ENCODE results near the gene RHOA. TPM values are rescaled to one million over a fixed set of nuclear protein-coding genes. Genes with fewer than 3 reads are reported as not detected.
A peak's percentile ranks its signal among the peaks of the same experiment; 100 is the strongest.
"Not testable (repeated sequence)": the region's sequence is repeated elsewhere in the genome, so short reads cannot be mapped to it uniquely, and the experiment has no call there.

RHOA gene
- total RNA-seq, 1 experiment from 2014 or later = 490 TPM

DNA sequence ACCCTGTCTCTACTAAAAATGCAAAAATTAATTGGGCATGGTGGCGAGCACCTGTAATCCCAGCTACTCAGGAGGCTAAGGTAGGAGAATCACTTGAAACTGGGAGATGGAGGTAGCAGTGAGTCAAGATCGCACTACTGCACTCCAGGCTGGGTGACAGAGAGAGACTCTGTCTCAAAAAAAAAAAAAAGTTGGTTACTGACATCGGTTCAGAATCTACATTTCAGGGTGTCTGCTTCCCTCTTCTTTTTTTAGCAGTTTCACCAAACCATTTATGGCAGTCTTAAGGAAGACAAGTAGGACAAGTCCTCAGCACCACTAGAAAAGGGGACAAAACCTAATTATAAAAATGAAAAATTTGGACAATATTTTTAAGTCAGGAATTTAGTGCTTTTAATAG is 68.6 kb downstream of the RHOA start:
- no peak overlapping the region for H3K4me3 ChIP-seq
- H3K36me3 ChIP-seq = 0 out of 2 replicates have a peak, but pooled peaks cover 3% of the 10 kb centered on the region
- H3K27ac ChIP-seq = no peak overlapping the region
- H3K27me3 ChIP-seq (replicated peaks) = no peaks in the 10 kb centered on the region
- H3K9me3 ChIP-seq (replicated peaks) = no peaks in the 10 kb centered on the region
- peaks cover 52% of the 10 kb centered on the region for H3K4me1 ChIP-seq (replicated peaks)
- no peak for DNase-seq (ENCODE audit: low read depth in 1 of 2, low spot score in 2 of 2)

DNA sequence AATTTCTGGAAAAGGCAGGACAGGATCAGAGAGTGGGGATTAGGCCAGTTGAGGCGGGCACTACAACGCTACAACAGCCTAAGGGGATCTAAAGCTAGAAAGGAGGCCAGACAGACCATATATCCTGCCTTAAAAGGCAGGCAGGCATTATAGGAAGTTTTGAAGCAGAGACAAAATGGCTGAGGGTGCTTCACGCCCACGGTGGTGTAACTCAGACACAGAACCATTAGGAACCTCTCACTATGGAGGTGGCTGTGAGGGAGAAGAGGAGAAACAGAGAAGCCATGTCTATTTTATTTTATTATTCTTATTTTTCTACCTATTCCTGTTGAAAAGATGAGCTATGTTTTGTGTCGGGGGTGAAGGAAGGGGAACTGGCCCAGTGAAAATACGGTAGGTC is 69.8 kb downstream of the RHOA start:
- Histone ChIP-seq H3K27ac (no peak overlapping the region), H3K27me3 (replicated peaks) (no peaks in the 10 kb centered on the region), H3K4me3 (no peak overlapping the region), H3K9me3 (replicated peaks) (no peaks in the 10 kb centered on the region), H3K36me3 (peaks cover 8% of the 10 kb centered on the region), H3K4me1 (replicated peaks) (peaks cover 46% of the 10 kb centered on the region)
- DNase-seq (ENCODE audit: low read depth in 1 of 2, low spot score in 2 of 2) = no peak

DNA sequence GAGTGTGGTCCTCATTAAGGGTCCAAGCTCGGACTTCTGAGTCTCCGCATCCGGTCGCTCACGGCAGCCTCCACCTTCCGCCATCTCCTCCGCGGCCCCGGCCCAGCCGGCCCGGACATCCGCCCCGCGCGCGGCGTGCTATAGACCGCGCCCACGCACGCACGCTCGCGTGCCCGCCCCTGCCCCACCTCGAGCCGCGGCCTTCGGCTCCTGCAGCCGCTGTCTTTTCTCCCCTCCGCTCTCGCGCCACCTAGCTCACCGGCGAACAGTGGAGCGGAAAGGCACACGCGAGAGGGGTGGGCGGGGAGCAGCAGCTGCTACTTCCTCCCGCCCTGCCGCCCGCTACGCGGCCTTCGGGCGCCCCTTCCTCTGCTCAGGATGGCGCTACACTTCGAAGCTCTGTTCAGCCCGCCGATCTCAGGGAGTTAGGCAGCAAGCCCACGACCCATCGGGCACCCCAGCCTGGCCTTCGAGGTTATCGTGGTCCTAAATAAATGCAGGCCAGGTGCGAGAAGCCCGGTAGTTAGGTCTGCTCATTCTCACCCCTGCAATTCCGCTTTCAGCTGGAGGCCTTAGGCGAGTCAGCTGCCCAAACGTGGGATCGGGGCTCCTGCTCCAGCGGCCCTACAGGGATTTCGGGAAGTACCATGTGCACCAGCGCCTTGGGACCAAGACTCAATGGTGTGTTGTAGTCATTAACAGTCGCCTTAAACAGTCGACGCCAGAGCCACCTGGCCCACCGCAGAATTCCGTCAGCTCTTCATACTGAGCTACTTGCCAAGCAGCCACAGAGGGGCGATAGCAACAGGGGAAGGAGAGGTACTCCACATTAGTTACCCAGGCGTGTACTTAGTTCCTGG is 71.6 kb downstream of the RHOA start, which contains the start of gene USP4:
USP4 (minus strand) TSS at position 113 of the 860 bp plus-strand sequence; CDS start at position 84, 29 bp downstream.
- Histone ChIP-seq H3K4me3 (peak within 1 kb of the TSS; percentile 67), H3K9me3 (replicated peaks) (no peaks in the 10 kb centered on the region), H3K27me3 (replicated peaks) (no peaks in the 10 kb centered on the region), H3K4me1 (replicated peaks) (peaks cover 31% of the 10 kb centered on the region), H3K36me3 (peaks cover 23% of the 10 kb centered on the region), H3K27ac (peak within 1 kb of the TSS; percentile 80)
- DNase-seq (ENCODE audit: low read depth in 1 of 2, low spot score in 2 of 2) = peak; percentile 86 to 88

DNA sequence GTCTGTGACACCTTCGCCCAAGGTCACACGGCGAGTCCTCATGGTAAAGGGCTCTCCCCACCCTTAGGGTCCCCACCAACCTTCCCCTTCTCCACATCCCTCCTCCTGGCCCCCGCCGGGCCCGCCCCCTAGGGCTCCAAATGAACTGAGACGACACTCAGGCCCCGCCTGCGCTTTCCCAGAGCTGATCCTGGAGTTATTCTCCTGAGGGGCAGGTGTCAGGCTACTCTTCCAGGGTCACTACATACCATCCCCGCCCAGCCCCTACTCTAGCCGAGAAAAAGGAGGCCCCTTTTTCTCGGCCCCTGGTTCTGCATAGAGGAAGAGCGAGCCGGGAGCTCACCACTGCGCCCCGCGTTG is 72.2 kb downstream of the RHOA start:
- Histone ChIP-seq H3K4me1 (replicated peaks) (peaks cover 25% of the 10 kb centered on the region), H3K27ac (peak overlapping the region; percentile 80), H3K4me3 (peak overlapping the region; percentile 67), H3K36me3 (peaks cover 29% of the 10 kb centered on the region), H3K27me3 (replicated peaks) (no peaks in the 10 kb centered on the region), H3K9me3 (replicated peaks) (no peaks in the 10 kb centered on the region)
- no peak for DNase-seq (ENCODE audit: low read depth in 1 of 2, low spot score in 2 of 2)

DNA sequence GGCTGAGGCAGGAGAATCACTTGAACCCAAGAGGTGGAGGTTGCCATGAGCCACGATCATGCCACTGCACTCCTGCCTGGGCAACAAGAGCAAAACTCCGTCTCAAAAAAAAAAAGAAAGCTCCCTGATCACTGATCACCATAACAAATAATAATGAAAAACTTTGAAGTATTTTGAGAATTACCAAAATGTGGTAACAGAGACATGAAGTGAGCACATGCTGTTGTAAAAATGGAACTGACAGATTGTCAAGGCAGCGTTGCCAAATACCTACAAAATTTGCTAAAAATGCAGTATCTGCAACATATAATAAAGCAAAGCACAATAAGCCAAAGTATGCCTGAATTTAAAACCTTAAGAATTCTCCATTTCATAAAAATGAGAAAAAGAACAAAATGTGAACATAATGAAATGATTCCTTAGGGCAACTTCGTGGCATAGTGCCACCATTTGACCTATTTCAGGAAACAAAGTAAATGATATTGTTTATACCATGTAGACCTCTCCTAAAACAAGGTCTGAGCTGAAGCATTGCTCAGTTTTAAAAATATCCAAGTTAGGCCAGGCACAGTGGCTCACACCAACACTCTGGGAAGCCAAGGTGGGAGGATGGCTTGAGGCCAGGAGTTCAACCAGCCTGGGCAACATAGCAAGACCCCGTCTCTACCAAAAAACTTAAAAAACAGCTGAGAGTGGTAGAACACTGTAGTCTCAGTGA is 77.7 kb downstream of the RHOA start:
- H3K27ac ChIP-seq = no peak overlapping the region
- peaks cover 75% of the 10 kb centered on the region for H3K36me3 ChIP-seq
- no peaks in the 10 kb centered on the region for H3K27me3 ChIP-seq (replicated peaks)

DNA sequence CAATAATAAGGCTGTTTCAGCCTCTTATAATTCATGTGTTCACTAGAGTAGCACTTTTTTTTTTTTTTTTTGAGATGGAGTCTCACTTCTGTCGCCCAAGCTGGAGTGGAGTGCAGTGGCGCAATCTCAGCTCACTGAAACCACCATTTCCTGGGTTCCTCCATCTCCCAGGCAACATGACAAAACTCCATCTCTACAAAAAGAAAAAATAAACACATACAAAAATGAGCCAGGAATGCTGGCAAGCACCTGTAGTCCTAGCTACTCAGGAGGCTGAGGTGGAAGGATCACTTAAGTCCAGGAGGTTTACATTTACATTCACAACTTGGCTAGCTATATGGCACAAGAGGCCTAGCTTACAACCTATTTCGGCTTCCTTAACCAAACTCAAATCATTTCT is 78.7 kb downstream of the RHOA start:
- no peaks in the 10 kb centered on the region for H3K9me3 ChIP-seq (replicated peaks)
- H3K4me3 ChIP-seq = no peak overlapping the region
- H3K27me3 ChIP-seq (replicated peaks) = no peaks in the 10 kb centered on the region
- peaks cover 78% of the 10 kb centered on the region for H3K36me3 ChIP-seq
- H3K27ac ChIP-seq = no peak overlapping the region
- DNase-seq (ENCODE audit: low read depth in 1 of 2, low spot score in 2 of 2) = no peak
- no peaks in the 10 kb centered on the region for H3K4me1 ChIP-seq (replicated peaks)

More for the DNA sequence above, 77.7 kb downstream of the RHOA start:
- Histone ChIP-seq H3K4me3 (no peak overlapping the region), H3K4me1 (replicated peaks) (peaks cover 4% of the 10 kb centered on the region), H3K9me3 (replicated peaks) (no peaks in the 10 kb centered on the region)
- no peak for DNase-seq (ENCODE audit: low read depth in 1 of 2, low spot score in 2 of 2)

DNA sequence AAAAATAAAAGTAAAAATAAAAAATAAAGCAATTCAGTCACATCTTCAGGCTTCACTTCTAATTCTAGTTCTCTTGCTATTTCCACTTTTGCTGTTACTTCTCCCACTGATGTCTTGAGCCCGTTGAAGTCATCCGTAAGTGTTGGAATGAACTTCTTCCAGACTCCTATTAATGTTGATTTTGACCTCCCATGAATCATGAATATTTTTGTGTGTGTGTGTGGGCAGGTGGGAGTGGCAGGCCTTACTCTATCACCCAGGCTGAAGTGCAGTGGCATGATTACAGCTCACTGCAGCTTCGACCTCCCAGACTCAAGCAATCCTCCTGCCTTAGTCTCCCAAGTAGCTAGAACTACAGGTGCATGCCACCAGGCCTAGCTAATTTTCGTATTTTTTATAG is 82.6 kb downstream of the RHOA start:
- no peak overlapping the region for H3K4me3 ChIP-seq
- no peak overlapping the region for H3K27ac ChIP-seq
- no peaks in the 10 kb centered on the region for H3K9me3 ChIP-seq (replicated peaks)
- no peak for DNase-seq (ENCODE audit: low read depth in 1 of 2, low spot score in 2 of 2)
- H3K36me3 ChIP-seq = peaks cover 80% of the 10 kb centered on the region
- H3K4me1 ChIP-seq (replicated peaks) = no peaks in the 10 kb centered on the region
- H3K27me3 ChIP-seq (replicated peaks) = no peaks in the 10 kb centered on the region

DNA sequence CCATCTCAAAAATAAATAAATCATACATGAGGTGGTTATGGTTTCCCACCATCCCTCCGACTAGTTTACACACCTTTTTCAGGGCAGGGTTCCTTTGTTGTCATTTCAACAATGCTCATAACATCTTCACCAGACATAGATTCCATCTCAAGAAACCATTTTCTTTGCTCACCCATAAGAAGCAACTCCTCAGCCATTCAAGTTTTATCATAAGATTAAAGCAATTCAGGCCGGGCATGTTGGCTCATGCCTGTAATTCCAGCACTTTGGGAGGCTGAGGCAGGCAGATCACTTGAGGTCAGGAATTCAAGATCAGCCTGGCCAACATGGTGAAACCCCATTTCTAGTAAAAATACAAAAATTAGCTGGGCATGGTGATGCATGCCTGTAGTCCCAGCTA is 83.4 kb downstream of the RHOA start:
- peaks cover 81% of the 10 kb centered on the region for H3K36me3 ChIP-seq
- H3K4me1 ChIP-seq (replicated peaks); H3K27me3 ChIP-seq (replicated peaks); H3K27ac ChIP-seq; H3K9me3 ChIP-seq (replicated peaks); DNase-seq (ENCODE audit: low read depth in 1 of 2, low spot score in 2 of 2); H3K4me3 ChIP-seq: not testable (repeated sequence)

DNA sequence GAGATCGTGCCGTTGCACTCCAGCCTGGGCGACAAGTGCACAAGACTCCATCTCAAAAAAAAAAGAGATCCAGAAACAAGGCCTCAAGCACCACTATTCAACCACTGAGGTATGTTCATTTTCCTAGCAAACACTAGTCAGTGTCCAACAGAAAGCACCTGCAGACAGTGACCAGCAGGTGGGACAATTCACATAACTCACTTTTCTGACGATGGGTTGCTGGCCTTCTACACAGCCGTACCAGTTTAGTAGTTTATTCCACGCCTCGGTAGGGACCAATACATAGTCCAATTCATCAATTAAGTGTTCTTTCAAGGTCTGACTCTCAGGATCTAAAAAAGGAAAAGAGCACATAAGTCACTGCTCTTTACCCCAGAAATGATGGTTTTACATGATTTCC is 84.3 kb downstream of the RHOA start:
- no peaks in the 10 kb centered on the region for H3K9me3 ChIP-seq (replicated peaks)
- H3K4me3 ChIP-seq = no peak overlapping the region
- no peak for DNase-seq (ENCODE audit: low read depth in 1 of 2, low spot score in 2 of 2)
- H3K36me3 ChIP-seq = peaks cover 77% of the 10 kb centered on the region
- no peak overlapping the region for H3K27ac ChIP-seq
- no peaks in the 10 kb centered on the region for H3K27me3 ChIP-seq (replicated peaks)
- H3K4me1 ChIP-seq (replicated peaks) = no peaks in the 10 kb centered on the region

DNA sequence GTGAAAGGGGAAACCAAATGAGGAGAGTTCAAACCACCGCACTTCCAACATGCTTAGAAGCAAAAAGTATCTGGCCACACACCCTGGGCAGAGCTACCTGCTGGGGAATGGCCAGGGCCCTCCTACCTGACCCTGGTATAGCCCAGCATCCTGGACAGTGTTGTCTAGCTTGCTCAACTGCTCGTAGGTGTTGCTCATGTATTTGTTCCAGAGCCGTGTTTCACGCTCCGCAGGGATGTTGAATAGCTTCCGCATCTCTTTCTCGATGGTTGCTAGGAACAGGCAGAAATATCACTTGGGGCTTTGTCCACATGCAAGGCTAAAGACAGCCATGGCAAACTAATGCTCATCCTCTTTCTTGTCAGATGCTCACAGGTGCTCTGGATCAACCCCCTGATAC is 87.0 kb downstream of the RHOA start:
- H3K27ac ChIP-seq = no peak overlapping the region
- no peaks in the 10 kb centered on the region for H3K9me3 ChIP-seq (replicated peaks)
- H3K4me1 ChIP-seq (replicated peaks) = no peaks in the 10 kb centered on the region
- H3K36me3 ChIP-seq = peaks cover 74% of the 10 kb centered on the region
- H3K4me3 ChIP-seq = no peak overlapping the region
- DNase-seq (ENCODE audit: low read depth in 1 of 2, low spot score in 2 of 2) = no peak
- H3K27me3 ChIP-seq (replicated peaks) = no peaks in the 10 kb centered on the region

DNA sequence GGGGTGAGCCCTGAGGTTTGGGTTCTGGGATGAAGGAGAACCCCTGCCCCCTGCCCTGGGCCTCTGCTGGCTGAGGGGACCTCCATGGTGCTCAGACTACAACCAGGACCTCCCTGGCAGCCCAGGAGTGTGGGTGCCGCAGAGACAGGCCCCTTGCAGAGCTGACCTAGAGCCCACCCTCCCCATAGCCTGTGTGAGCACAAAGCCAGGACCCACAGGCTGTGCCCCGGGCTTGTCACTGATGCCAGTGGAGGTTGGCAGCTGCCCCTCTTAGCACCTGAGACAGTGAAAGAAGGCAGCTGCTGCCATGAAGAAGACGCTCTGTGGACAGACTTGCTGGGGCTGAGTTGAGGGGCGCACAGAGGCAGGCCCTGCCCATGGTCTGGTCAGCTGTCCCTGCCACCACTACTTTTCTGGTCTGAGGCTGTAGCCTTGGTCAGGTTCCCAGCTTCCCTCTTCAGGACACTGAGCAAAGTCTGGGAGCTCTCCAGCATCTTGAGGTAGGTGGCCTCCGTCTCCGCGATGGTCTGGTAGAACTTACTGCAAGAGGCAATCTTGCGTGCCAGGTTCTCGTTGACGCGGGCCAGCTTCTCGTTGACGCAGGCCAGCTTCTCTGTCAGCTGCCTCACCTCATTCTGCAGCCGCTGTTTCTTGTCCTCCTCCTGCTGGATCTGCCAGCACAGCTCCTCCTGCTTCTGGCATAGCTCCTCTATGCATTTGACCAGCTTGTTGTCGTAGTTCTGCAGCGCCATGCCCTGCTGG is 94.9 kb downstream of the RHOA start:
- H3K4me3 ChIP-seq = no peak overlapping the region
- no peak overlapping the region for H3K27ac ChIP-seq
- no peaks in the 10 kb centered on the region for H3K9me3 ChIP-seq (replicated peaks)
- no peak for DNase-seq (ENCODE audit: low read depth in 1 of 2, low spot score in 2 of 2)
- H3K36me3 ChIP-seq = peaks cover 62% of the 10 kb centered on the region
- no peaks in the 10 kb centered on the region for H3K4me1 ChIP-seq (replicated peaks)
- H3K27me3 ChIP-seq (replicated peaks) = no peaks in the 10 kb centered on the region

DNA sequence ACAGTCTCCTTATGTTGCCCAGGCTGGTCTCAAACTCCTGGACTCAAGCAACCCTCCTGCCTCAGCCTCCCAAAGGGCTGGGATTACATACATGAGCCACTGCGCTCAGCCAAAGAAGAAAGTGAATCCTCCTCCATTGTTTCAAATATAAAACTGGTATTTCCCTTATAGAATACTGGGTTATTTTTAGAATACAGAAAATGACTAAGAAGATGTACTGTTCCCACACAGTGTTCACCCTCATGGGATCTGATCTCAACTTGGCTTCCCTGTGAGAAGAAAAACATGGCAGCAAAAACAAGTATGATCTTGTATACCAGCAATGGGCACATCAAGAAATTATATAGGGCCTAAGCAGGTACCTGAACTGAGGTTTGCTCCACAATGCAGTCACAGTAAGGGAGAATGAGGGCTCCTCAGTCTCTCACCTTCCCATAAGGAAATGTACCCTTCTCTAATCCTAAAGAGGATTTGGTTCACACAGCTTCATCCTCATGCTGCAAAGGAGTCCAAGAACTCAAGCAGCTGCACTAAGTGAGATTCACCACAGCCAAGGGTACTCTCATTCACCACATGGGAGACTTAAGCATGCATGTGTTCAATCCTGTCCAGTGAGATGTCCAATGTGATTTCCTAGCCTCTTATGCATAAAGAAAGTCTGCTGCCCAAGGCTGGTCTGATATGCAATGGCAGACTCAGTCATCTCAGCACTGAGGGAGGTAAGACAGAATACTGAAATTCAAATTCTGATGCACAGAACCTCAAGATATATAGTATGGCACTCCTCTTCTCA is 97.7 kb downstream of the RHOA start:
- H3K27me3 ChIP-seq (replicated peaks) = no peaks in the 10 kb centered on the region

DNA sequence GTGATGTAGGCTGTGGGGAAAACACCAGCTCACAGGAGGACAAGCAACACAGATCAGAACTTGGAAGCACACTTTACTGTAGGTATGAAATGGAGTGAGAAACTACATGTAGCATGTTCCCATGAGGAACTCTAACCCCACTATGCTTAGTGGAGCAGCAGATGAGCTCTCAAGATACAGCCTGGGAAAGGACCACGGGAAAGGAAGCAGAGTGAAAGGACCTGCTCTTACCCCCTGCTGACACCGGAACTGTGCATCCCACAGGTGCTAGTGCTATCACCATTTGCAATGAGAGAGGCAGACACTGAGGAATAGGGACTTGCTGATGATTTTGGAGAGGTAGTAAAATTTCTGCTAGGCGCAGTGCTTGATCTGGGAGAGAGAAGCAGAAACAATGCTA is 100.5 kb downstream of the RHOA start:
- Histone ChIP-seq H3K27me3 (replicated peaks) (no peaks in the 10 kb centered on the region), H3K9me3 (replicated peaks) (no peaks in the 10 kb centered on the region), H3K4me1 (replicated peaks) (no peaks in the 10 kb centered on the region), H3K4me3 (no peak overlapping the region), H3K36me3 (peaks cover 49% of the 10 kb centered on the region), H3K27ac (no peak overlapping the region)
- no peak for DNase-seq (ENCODE audit: low read depth in 1 of 2, low spot score in 2 of 2)

More for the DNA sequence above, 97.7 kb downstream of the RHOA start:
- Histone ChIP-seq H3K9me3 (replicated peaks) (no peaks in the 10 kb centered on the region), H3K27ac (no peak overlapping the region), H3K4me1 (replicated peaks) (no peaks in the 10 kb centered on the region), H3K36me3 (peaks cover 58% of the 10 kb centered on the region), H3K4me3 (no peak overlapping the region)
- no peak for DNase-seq (ENCODE audit: low read depth in 1 of 2, low spot score in 2 of 2)
